NCI-H2196 treated with DMSO at 0.1 percent for 48 hours (cell line): ENCODE measurements around the gene ADGRF4.
A peak's percentile ranks its signal among the peaks of the same experiment; 100 is the strongest.

Experiments used
- DNase-seq: peaks from one replicate; lab custom pipeline; 2025; ENCODE audit not compliant: unreplicated experiment; lab: John Stamatoyannopoulos, UW

Gene ADGRF4

GRCh38 chr6:47698342-47698787 is at the start of gene ADGRF4:
TSS of gene ADGRF4 (plus strand) at chr6:47698580. CDS start at chr6:47707246, 8,666 bp downstream.
- no peak for DNase-seq

- DNase-seq: no peak
Measured at GRCh38 chr6:47650553-47651432, 47.6 kb upstream of the ADGRF4 start.

DNA sequence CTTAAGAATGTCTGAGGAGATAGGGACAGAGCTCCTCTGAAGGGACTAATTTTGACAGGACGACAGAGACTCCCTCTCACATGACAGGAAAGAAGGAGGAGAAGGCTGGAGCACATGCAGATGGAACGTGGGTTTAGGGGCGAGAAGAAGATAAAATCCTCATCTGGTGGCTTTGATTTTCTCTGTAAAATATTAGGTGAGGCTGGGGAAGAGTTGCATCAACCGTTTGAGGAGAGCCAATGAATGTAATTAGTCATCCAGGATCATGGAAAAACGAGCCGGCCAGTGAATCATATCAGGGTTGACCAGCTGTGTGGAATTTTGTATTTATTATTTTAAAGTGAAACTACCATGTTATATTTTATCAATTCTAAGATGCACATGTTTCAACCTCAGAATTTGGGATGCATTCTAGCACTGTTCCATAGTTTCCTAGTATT is 46.9 kb upstream of the ADGRF4 start:
- no peak for DNase-seq

GRCh38 chr6:47653706-47654105 is 44.7 kb upstream of the ADGRF4 start:
- peak; percentile 19 for DNase-seq

DNA sequence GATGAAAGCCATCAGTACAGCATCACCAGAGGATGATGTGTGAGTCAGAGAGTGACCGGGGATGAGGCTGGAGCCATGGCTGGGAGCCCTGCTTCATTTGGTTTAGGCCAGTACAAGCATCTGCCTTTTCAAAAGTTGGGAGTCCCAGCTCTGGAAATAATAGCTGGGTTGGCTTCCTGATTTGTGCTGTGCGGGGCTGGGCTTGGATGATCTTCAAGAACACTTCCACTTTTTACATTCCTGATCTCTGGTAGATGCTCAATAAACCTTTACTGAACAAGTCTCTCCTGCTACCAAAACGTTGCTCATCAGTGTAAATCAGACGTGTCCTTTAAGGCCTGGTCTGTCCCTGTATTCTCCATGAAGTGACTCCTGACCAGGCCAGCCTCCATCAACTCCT is 44.1 kb upstream of the ADGRF4 start:
- DNase-seq: no peak

DNA sequence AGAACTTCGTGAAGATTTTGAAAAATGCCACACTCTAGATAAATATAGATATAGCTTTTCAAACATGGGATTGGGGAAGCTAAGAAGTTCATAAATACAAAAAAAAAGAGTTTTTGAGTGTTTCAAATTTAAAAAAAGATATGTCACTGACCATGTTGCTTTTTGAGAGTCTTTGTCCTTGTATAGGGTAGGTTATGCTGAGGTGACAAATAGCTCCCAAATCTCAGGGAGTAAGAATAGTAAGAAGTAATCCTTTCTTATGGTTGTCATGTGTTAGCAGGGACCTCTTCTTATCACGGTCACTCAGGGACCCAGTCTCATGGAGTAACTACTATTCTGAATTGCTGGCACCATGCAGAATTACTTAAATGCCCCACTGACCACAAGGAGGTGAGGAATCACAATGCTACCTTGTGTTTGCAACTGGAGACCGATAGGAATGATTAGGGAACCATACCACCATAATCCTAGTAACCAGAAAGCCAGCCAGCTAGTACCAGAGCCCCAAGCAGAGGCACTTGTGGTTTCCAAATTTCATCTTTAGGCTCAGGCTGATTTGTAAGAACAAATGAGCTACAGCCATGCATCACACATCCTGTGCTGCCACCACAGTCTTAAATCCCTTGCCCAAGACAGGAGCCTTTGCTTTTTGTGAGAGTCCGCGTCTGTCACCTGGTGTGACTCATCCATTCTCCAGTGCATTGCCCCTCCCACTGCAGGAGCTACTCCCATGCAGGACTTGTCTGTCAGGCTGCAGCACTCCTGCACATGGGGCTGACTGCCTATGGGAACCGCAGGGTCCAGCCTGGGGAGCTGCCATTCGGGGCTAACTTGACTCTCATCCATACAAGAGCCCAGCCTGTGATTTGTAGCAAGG is 42.4 kb upstream of the ADGRF4 start:
- DNase-seq: no peak

GRCh38 chr6:47661960-47662359 is 36.4 kb upstream of the ADGRF4 start:
- no peak for DNase-seq

DNA sequence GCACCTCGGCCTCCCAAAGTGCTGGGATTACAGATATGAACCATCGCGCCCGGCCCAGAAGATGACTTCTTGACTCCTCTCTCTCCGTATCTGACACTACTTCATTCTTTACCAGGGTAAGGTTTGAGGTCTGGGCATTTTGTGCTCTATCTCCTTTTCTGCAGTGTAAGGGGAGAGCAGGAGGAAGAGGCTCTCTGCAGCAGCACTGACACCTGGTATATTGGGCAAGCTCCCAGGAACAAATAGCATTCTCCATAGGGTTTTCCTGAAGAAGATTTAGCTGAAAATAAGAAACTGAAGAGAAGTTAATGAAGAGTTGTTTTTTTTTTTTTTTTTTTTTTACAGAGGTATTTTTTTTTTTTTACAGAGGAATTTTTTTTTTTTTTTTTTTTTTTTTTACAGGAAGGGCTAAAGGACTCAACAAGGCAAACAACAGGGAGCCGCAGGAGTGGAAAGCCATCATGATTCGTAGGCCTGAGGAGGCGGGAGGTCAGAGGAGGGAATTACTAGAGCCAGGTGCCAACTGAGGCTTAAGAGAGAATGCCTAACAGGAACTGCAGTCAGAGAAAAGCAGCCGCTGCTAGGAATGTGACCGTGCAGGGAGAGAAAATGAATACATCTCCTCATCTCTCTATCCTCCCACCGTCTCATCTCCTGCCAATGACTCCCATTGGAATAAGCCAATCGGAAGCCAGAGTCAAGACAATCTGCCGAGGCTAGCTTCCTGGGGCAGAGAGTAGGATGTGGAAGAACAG is 34.7 kb upstream of the ADGRF4 start:
- DNase-seq: peak; percentile 23

DNA sequence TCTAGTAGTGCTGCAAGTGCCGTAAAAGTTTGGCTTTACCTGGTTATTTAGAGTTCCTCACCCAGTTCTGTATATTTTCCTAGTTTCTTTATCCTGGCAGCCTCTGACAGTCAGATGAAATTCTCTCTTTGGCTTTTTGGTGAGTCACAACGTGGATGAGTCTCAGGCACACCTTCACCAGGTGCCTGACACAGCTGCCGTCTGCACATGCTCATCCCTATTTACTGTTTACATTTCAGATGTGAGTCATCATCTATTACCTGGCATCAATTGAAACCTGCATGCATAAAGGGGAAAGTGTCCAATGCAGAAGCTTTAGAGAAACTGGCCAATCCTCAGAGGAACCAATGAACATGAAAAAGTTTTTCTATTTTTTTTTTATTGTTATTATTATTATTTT is 33.3 kb upstream of the ADGRF4 start:
- DNase-seq: peak; percentile 74

DNA sequence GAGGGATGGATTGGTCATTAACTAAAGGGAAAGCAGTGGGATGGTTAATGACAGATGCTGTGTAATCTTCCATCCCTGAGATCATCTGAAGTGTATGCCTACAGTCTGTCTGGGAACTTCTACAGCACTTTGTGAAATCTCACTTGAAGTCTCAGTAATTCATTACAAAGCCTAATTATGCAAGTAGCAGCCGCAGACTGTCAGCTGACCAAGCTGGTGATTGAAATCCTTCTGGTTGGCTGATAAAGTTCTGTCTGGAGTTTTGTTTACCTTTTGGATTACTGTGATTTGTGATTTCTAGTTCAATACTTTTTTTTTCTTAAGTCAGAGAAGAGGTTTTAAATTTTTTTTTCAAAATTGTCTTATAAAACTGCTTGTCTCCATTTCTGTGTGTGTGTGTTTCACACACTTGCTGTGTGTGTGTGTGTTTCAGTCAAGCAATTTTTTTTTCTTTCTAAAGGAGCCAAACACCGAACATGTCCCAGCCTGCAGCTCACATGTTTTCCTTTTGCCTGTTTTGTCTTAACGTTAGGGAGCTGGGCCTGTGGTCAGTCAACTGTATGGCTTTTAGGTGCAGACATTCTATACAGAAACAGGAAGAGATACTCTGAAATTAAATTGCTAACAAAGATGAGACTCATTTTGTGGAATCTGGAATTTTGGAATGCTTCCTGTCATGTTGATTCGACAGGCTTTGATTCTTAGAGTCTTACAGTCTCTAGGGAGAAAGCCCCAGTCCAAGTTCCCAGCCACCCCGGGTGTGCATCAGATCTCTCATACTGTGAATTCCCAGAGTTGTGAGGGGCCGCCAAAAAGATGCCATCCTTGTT is 28.5 kb upstream of the ADGRF4 start:
- DNase-seq: peak; percentile 22

- no peak for DNase-seq
Measured at GRCh38 chr6:47670851-47671250, 27.5 kb upstream of the ADGRF4 start.

GRCh38 chr6:47671777-47672176 is 26.6 kb upstream of the ADGRF4 start:
- no peak for DNase-seq

DNA sequence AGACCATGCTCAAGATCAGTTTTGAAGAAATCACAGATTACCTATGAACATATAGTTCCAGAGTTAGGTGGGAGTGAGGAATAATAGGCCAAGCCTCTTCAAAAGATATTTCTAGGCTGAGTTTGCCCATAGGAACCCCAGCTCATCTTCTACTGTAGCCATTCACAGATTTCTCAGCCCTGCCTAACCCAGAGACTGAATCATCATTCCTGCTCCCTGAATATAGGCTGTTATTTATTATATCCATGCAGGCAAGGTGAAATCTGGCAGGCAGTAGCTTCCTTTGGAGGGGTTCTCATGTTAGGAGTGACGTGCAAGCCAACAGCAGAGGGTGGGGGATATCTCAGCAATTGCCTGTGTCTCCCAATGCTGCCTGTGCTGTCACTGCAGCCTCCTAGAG is 25.6 kb upstream of the ADGRF4 start:
- DNase-seq: no peak

DNA sequence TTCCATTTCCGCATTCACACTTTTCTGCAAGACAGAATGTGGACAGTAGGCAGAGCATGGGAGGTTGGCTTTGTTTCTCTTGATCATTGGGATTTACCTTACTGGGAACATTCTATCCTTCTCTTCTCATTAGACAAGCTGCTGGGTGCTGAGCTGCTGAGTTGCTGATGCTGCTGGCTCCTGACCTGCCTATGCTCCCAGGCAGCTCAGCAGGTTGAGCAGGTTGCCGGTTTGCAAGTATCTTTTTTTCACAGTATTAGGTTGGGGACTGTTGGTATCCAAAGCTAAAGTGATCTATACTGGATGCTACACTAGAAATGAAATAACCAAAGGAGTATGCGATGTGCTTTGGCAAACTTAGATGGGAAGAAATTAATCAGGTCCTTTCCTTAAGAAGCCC is 23.7 kb upstream of the ADGRF4 start:
- DNase-seq: no peak

DNA sequence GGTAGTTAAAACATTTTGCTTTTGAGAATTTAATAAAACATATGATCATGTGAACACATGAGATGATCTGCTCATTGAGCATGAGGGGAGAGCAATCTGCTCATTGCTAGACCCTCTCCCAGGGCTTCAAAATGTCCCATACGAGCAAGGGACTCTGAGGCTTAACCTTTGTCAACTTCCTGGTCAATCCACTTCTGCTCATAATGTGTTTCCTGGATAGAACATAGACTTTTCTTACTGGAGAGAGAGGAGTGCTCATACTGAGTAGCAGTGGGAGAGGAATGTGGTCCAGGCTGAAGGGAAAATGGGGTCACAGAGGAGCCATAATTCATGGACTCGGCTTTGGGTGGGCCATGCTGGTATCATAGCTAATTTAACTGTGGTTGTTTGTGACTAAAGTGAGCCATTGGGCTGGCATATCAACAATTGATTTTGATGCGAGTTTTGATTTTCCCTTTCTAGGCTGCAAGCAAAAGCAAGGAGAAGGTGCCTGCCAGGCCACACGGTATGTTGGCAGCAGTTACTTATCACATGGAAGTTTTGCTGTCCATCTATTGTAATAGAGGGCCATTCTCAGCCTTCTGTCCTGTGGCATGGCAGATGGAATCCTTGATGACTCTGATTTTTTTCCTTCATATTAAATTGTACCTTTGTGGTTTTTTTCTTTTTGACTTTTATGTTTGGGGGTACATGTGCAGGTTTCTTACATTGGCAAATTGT is 20.8 kb upstream of the ADGRF4 start:
- DNase-seq: no peak

GRCh38 chr6:47678739-47679138 is 19.6 kb upstream of the ADGRF4 start:
- DNase-seq: no peak

DNA sequence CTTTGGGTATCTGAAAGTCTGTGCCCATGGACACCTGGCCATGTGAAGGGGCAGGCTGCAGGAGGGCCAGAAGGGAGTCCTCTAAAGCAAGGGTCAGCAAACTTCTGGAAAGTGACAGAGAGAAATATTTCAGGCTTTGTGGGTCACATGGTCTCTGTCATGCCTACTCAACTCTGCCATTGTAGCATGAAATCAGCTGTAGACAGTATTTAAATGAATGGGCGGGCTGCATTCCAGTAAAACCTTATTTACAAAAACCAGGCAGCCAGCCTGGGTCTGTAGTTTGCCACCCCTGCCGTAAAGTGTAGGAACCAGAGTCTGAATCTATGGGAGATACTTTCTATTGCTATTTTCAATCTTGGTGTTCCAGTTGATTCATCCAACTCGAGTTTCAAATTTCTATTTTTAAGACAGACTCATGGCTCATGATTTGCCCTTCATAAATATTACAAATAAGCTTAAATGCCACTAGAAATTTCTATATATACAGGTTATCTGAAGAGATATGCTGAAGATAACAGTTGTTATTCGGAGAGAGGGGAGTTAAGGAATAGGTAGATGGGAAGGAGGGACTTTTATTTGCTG is 19.0 kb upstream of the ADGRF4 start:
- DNase-seq: no peak

DNA sequence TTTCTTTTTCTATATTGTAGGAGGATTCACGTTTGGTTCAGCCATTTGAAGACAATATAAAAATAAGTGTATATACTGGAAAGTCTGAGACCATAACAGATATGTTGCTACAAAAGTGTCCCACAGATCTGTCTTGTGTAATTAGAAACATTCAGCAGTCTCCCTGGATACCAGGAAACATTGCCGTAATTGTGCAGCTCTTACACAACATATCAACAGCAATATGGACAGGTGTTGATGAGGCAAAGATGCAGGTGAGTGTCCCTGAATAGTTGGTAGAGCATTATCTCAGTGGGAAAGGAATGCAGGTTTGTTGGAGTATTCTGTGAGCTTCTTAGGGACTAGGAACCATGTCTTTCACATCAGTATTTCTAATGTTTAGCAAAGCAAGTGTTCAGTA is 18.3 kb upstream of the ADGRF4 start:
- DNase-seq: no peak

- DNase-seq: no peak
Measured at GRCh38 chr6:47680724-47681123, 17.7 kb upstream of the ADGRF4 start.
